ENCODE measurements around the gene CMTM8.

GRCh38 chr3:32226875-32227500 lies 11.5 kb upstream of the CMTM8 start:
- TF ChIP-seq CTCF (IDR thresholded peaks at IDR 0.05) = no peak
- TF ChIP-seq EP300 (IDR thresholded peaks at IDR 0.05) = no peak
- TF ChIP-seq POLR2AphosphoS5 (IDR thresholded peaks at IDR 0.05) = no peak
- no peak for TF ChIP-seq POLR2A (IDR thresholded peaks at IDR 0.05)
